Upper lobe of left lung (tissue), 4 donors: Measurements from ENCODE around the gene SPATA21.

Source experiments
- CTCF ChIP-seq, 6 experiments: fragments of 450-650 bp in 4 of 6; fragments of 200-600 bp in 2 of 6; sonication (generic) in 2 of 6; IDR thresholded peaks; one replicate each; pipeline ENCODE4 v1.5.1; 2016 to 2019; ENCODE audit warnings: antibody characterized with exemption in 6 of 6
- POLR2A ChIP-seq, 4 donors: fragments of 450-650 bp; IDR thresholded peaks; one replicate each; pipeline ENCODE4 v1.5.1; 2016 to 2017; ENCODE audit warnings: antibody characterized with exemption in 4 of 4, mild to moderate bottlenecking in 2 of 4
- POLR2AphosphoS5 ChIP-seq, 2 donors: sonication (generic); formaldehyde crosslinking; IDR thresholded peaks; one replicate each; pipeline ENCODE4 v1.5.1; 2017; ENCODE audit warnings: antibody characterized with exemption in 2 of 2

- TF ChIP-seq CTCF (IDR thresholded peaks at IDR 0.05) (no peak), POLR2A (IDR thresholded peaks at IDR 0.05) (no peak), POLR2AphosphoS5 (IDR thresholded peaks at IDR 0.05) (no peak)
These were observed 18.3 kb downstream of the SPATA21 start for GRCh38 chr1:16418823-16419425.
